OCI-LY7 (cell line): Measurements from ENCODE around the gene KRT75. TPM values are rescaled to one million over a fixed set of nuclear protein-coding genes. Genes with fewer than 3 reads are reported as not detected.

Experiments used
- BruUV-seq: library from RNA; stranded (reverse); fragments of 400-500 nt; replicated peaks from 2 replicates; lab custom pipeline; 2021; lab: Mats Ljungman, UMichigan
- CTCF ChIA-PET: fragments of 300-600 bp; sonication (Branson Sonifier 250); formaldehyde crosslinking; loops from one replicate; lab custom pipeline; 2022; ENCODE audit warnings: antibody characterized with exemption; ENCODE audit not compliant: unreplicated experiment; lab: Charles Lee
- POLR2A ChIA-PET: fragments of 300-600 bp; sonication (Branson Sonifier 250); formaldehyde crosslinking; loops from one replicate; lab custom pipeline; 2022; ENCODE audit warnings: antibody characterized with exemption; lab: Charles Lee
- DNase-seq: peaks from one replicate; pipeline ENCODE4 v3.0.0-alpha.2; 2015; ENCODE audit warnings: low spot score
- H2AFZ ChIP-seq: fragments of 200-600 bp; sonication (generic), shearing (Covaris generic); 2 replicates; pipeline ENCODE4 v1.6.1; 2014; ENCODE audit warnings: mild to moderate bottlenecking, antibody characterized with exemption, low read length, moderate library complexity
- H3K27ac ChIP-seq: fragments of 200-600 bp; sonication (generic); 2 replicates; pipeline ENCODE4 v1.5.1; 2014; ENCODE audit warnings: mixed run types, low read depth, mild to moderate bottlenecking, moderate library complexity, low read length, inconsistent platforms; ENCODE audit not compliant: poor library complexity, severe bottlenecking
- H3K36me3 ChIP-seq: fragments of 200-600 bp; sonication (generic); 2 replicates; pipeline ENCODE4 v1.6.1; 2014; ENCODE audit warnings: mild to moderate bottlenecking, antibody characterized with exemption, low read length, moderate library complexity, mixed read lengths; ENCODE audit not compliant: insufficient read depth
- H3K4me1 ChIP-seq: fragments of 200-600 bp; sonication (generic); 2 replicates; pipeline ENCODE4 v1.5.1; 2014; ENCODE audit warnings: mild to moderate bottlenecking, low read length; ENCODE audit not compliant: insufficient read depth, poor library complexity, severe bottlenecking
- H3K4me2 ChIP-seq: fragments of 200-600 bp; sonication (generic); 2 replicates; pipeline ENCODE4 v1.6.1; 2014; ENCODE audit warnings: mild to moderate bottlenecking, low read length
- H3K4me3 ChIP-seq: fragments of 200-600 bp; sonication (generic); 2 replicates; pipeline ENCODE4 v1.5.1; 2014; ENCODE audit warnings: mild to moderate bottlenecking, low read depth, low read length; ENCODE audit not compliant: poor library complexity, severe bottlenecking
- H3K79me2 ChIP-seq: fragments of 200-600 bp; sonication (generic); 2 replicates; pipeline ENCODE4 v1.6.1; 2016; ENCODE audit warnings: low read depth, mild to moderate bottlenecking, low read length, moderate library complexity, mixed read lengths; ENCODE audit not compliant: insufficient read depth
- H3K9me2 ChIP-seq: fragments of 200-600 bp; sonication (generic); 2 replicates; pipeline ENCODE4 v1.6.1; 2016; ENCODE audit warnings: mild to moderate bottlenecking, low read length, mixed read lengths; ENCODE audit not compliant: insufficient read depth
- H3K9me3 ChIP-seq: fragments of 200-600 bp; sonication (generic); 2 replicates; pipeline ENCODE4 v1.6.1; 2014; ENCODE audit warnings: mild to moderate bottlenecking, mixed run types, low read length, mixed read lengths
- H4K20me1 ChIP-seq: fragments of 200-600 bp; sonication (generic); 2 replicates; pipeline ENCODE4 v1.6.1; 2014; ENCODE audit warnings: mild to moderate bottlenecking, antibody characterized with exemption, low read length, moderate library complexity, mixed read lengths; ENCODE audit not compliant: insufficient read depth
- CTCF ChIP-seq: fragments of 200-600 bp; sonication (generic); conservative IDR thresholded peaks from 2 replicates; pipeline ENCODE4 v1.5.1; 2014; ENCODE audit warnings: mild to moderate bottlenecking, antibody characterized with exemption, low read length, moderate library complexity, mixed read lengths
- EZH2phosphoT487 ChIP-seq: fragments of 200-600 bp; sonication (generic); IDR thresholded peaks from 2 replicates; pipeline ENCODE4 v1.6.1; 2018; ENCODE audit warnings: low read depth, borderline replicate concordance, mild to moderate bottlenecking, mixed run types, antibody characterized with exemption, low read length, moderate library complexity, mixed read lengths
- intact Hi-C: fragments of 100-400 bp; cut with micrococcal nuclease; formaldehyde crosslinking; loops from one replicate; pipeline ENCODE4 v1.10.0; 2022; ENCODE audit not compliant: unreplicated experiment
- total RNA-seq, 2 experiments: library from RNA; depleted of rRNA in 1 of 2; stranded (reverse); fragments of >200 nt in 1 of 2; shearing (Covaris generic) in 1 of 2; gene quantifications; 2 replicates each; pipeline ENCODE4 v1.2.3, GENCODE V29; 2014 to 2022

KRT75 gene
- total RNA-seq, 2 experiments from 2014 or later, result not detected

- no peaks in the 10 kb centered on the region for H3K9me2 ChIP-seq
- POLR2A ChIA-PET, result interaction anchor here (0.6 kb wide), 1 partner anchor 1123 kb away, joined by 4 read pairs; no protein-coding TSS in a partner anchor
- no TSS peak for BruUV-seq
- no peaks in the 10 kb centered on the region for H4K20me1 ChIP-seq
- TF ChIP-seq CTCF (no peak), EZH2phosphoT487 (no peak)
- H2AFZ ChIP-seq, result no peak overlapping the region
- H3K27ac ChIP-seq, result no peak overlapping the region
- H3K4me1 ChIP-seq, result no peaks in the 10 kb centered on the region
- no peak overlapping the region for H3K4me3 ChIP-seq
- H3K4me2 ChIP-seq, result no peak overlapping the region
- no peaks in the 10 kb centered on the region for H3K79me2 ChIP-seq
- CTCF ChIA-PET, result no interaction called here
- H3K36me3 ChIP-seq, result no peaks in the 10 kb centered on the region
- DNase-seq, result no peak
- no peaks in the 10 kb centered on the region for H3K9me3 ChIP-seq
- intact Hi-C loops, result no loop called here
These were observed 8.1 kb downstream of the KRT75 start for GRCh38 chr12:52426034-52426433.

- no peaks in the 10 kb centered on the region for H3K79me2 ChIP-seq
- H3K4me2 ChIP-seq, result no peak overlapping the region
- H3K9me2 ChIP-seq, result no peaks in the 10 kb centered on the region
- H3K4me3 ChIP-seq, result no peak overlapping the region
- no peaks in the 10 kb centered on the region for H3K9me3 ChIP-seq
- CTCF ChIA-PET, result no interaction called here
- no TSS peak for BruUV-seq
- H3K4me1 ChIP-seq, result no peaks in the 10 kb centered on the region
- H2AFZ ChIP-seq, result no peak overlapping the region
- no peaks in the 10 kb centered on the region for H3K36me3 ChIP-seq
- POLR2A ChIA-PET, result interaction anchor here (0.6 kb wide), 1 partner anchor 1123 kb away, joined by 4 read pairs; no protein-coding TSS in a partner anchor
- no peaks in the 10 kb centered on the region for H4K20me1 ChIP-seq
- TF ChIP-seq CTCF (no peak), EZH2phosphoT487 (no peak)
- intact Hi-C loops, result no loop called here
- no peak overlapping the region for H3K27ac ChIP-seq
- DNase-seq, result no peak
These were observed 8.7 kb downstream of the KRT75 start for GRCh38 chr12:52425466-52425865.

GRCh38 chr12:52423661-52424500, 10.3 kb downstream of the KRT75 start:
- BruUV-seq, result no TSS peak
- DNase-seq, result no peak
- Histone ChIP-seq H3K4me2 (no peak overlapping the region), H3K36me3 (no peaks in the 10 kb centered on the region), H3K27ac (no peak overlapping the region), H4K20me1 (no peaks in the 10 kb centered on the region), H3K79me2 (no peaks in the 10 kb centered on the region), H3K4me1 (no peaks in the 10 kb centered on the region), H2AFZ (no peak overlapping the region), H3K4me3 (no peak overlapping the region), H3K9me3 (no peaks in the 10 kb centered on the region), H3K9me2 (no peaks in the 10 kb centered on the region)
- ChIA-PET CTCF (no interaction called here), POLR2A (no interaction called here)
- TF ChIP-seq CTCF, result no peak
- TF ChIP-seq EZH2phosphoT487, result no peak
- intact Hi-C loops, result no loop called here
